ENCODE measurements around the gene ZCCHC24. TPM values are rescaled to one million over a fixed set of nuclear protein-coding genes. Genes with fewer than 3 reads are reported as not detected.

Gene ZCCHC24
- total RNA-seq, 1 donor from 2014 or later = 5.9 TPM

DNA sequence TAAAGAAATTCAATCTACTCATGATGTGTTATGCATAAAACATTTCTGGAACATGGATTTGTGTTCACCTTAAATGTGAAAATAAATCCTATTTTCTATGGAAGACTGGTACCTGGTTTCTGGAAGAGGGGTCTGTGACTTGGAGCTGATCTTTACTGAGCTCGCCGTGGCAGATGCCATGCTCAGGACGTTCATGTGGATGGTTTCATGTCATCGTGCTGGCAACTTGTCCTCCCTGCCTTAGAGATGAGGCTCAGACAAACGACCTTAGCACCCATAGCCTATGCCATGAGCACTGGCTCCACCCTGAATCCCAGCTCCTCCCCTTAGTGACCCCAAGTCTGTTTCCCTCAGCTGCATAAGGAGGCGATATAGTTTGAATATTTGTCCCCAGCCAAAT lies 90.8 kb downstream of the ZCCHC24 start:
- no peak overlapping the region for H3K27ac Mint-ChIP-seq
- H3K9me3 Mint-ChIP-seq = peaks cover 2% of the 10 kb centered on the region
- no peaks in the 10 kb centered on the region for H4K20me1 ChIP-seq (ENCODE audit: low read depth)
- no peaks in the 10 kb centered on the region for H3K27me3 Mint-ChIP-seq (ENCODE audit: insufficient read depth, low read depth)
- H3K4me1 ChIP-seq = no peaks in the 10 kb centered on the region
- H3K79me2 ChIP-seq (ENCODE audit: low read depth) = no peaks in the 10 kb centered on the region
- no peak for DNase-seq (ENCODE audit: low spot score)
- H3K4me1 Mint-ChIP-seq = no peaks in the 10 kb centered on the region
- no peaks in the 10 kb centered on the region for H3K27me3 ChIP-seq
- no peak overlapping the region for H2AFZ ChIP-seq (replicated peaks)
- H3K9me3 ChIP-seq (ENCODE audit: low read depth) = no peaks in the 10 kb centered on the region
- H3K36me3 ChIP-seq = no peaks in the 10 kb centered on the region
- H3F3A ChIP-seq (ENCODE audit: low read depth) = no peaks in the 10 kb centered on the region
- no peak overlapping the region for H3K4me3 ChIP-seq
- H3K9ac ChIP-seq = no peak overlapping the region
- peaks cover 43% of the 10 kb centered on the region for H3K36me3 Mint-ChIP-seq
- no peak overlapping the region for H3K27ac ChIP-seq
- peak overlapping the region; percentile 33 for H3K4me3 Mint-ChIP-seq
- TF ChIP-seq, protein P1, sequence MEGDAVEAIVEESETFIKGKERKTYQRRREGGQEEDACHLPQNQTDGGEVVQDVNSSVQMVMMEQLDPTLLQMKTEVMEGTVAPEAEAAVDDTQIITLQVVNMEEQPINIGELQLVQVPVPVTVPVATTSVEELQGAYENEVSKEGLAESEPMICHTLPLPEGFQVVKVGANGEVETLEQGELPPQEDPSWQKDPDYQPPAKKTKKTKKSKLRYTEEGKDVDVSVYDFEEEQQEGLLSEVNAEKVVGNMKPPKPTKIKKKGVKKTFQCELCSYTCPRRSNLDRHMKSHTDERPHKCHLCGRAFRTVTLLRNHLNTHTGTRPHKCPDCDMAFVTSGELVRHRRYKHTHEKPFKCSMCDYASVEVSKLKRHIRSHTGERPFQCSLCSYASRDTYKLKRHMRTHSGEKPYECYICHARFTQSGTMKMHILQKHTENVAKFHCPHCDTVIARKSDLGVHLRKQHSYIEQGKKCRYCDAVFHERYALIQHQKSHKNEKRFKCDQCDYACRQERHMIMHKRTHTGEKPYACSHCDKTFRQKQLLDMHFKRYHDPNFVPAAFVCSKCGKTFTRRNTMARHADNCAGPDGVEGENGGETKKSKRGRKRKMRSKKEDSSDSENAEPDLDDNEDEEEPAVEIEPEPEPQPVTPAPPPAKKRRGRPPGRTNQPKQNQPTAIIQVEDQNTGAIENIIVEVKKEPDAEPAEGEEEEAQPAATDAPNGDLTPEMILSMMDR (IDR thresholded peaks at IDR 0.05) = no peak
- TF ChIP-seq EZH2phosphoT487 (IDR thresholded peaks at IDR 0.05) (no peak), EZH2 (IDR thresholded peaks at IDR 0.05) (no peak)
- no peak overlapping the region for H3K4me2 ChIP-seq

DNA sequence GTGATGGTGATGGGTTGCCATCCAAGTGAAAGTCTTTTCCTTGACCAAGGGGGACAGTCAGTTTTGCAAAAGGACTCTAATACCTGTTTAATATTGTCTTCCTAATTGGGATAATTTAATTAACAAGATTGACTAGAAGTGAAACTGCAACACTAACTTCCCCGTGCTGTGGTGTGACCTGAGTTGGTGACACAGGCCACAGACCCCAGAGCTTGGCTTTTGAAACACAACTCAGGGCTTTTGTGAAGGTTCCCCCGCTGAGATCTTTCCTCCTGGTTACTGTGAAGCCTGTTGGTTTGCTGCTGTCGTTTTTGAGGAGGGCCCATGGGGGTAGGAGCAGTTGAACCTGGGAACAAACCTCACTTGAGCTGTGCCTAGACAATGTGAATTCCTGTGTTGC lies 91.3 kb downstream of the ZCCHC24 start:
- H3K36me3 ChIP-seq = no peaks in the 10 kb centered on the region

DNA sequence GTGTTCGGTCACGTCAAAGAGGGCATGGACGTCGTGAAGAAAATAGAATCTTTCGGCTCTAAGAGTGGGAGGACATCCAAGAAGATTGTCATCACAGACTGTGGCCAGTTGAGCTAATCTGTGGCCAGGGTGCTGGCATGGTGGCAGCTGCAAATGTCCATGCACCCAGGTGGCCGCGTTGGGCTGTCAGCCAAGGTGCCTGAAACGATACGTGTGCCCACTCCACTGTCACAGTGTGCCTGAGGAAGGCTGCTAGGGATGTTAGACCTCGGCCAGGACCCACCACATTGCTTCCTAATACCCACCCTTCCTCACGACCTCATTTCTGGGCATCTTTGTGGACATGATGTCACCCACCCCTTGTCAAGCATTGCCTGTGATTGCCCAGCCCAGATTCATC lies 91.7 kb downstream of the ZCCHC24 start:
- no peak overlapping the region for H3K9ac ChIP-seq
- no peak for DNase-seq (ENCODE audit: low spot score)
- H2AFZ ChIP-seq (replicated peaks) = no peak overlapping the region

More for the DNA sequence above, 91.3 kb downstream of the ZCCHC24 start:
- Mint-ChIP-seq H3K27me3 (ENCODE audit: insufficient read depth, low read depth) (peaks cover 1% of the 10 kb centered on the region), H3K27ac (no peak overlapping the region), H3K4me3 (no peak overlapping the region), H3K9me3 (peaks cover 2% of the 10 kb centered on the region), H3K36me3 (peaks cover 43% of the 10 kb centered on the region), H3K4me1 (no peaks in the 10 kb centered on the region)
- Histone ChIP-seq H2AFZ (replicated peaks) (no peak overlapping the region), H3K9me3 (ENCODE audit: low read depth) (no peaks in the 10 kb centered on the region), H3K4me1 (no peaks in the 10 kb centered on the region), H4K20me1 (ENCODE audit: low read depth) (peaks cover 4% of the 10 kb centered on the region), H3K27ac (no peak overlapping the region), H3K79me2 (ENCODE audit: low read depth) (no peaks in the 10 kb centered on the region), H3K27me3 (no peaks in the 10 kb centered on the region), H3F3A (ENCODE audit: low read depth) (no peaks in the 10 kb centered on the region), H3K4me3 (no peak overlapping the region), H3K9ac (no peak overlapping the region), H3K4me2 (no peak overlapping the region)
- no peak for TF ChIP-seq EZH2phosphoT487 (IDR thresholded peaks at IDR 0.05)
- TF ChIP-seq, protein P1 (IDR thresholded peaks at IDR 0.05) = no peak
- no peak for TF ChIP-seq EZH2 (IDR thresholded peaks at IDR 0.05)
- DNase-seq (ENCODE audit: low spot score) = no peak

More for the DNA sequence above, 91.7 kb downstream of the ZCCHC24 start:
- Histone ChIP-seq H3F3A (ENCODE audit: low read depth) (no peaks in the 10 kb centered on the region), H3K4me2 (no peak overlapping the region), H3K4me1 (no peaks in the 10 kb centered on the region), H3K36me3 (no peaks in the 10 kb centered on the region), H3K9me3 (ENCODE audit: low read depth) (no peaks in the 10 kb centered on the region), H3K4me3 (no peak overlapping the region), H3K79me2 (ENCODE audit: low read depth) (no peaks in the 10 kb centered on the region), H4K20me1 (ENCODE audit: low read depth) (peaks cover 8% of the 10 kb centered on the region), H3K27ac (no peak overlapping the region), H3K27me3 (no peaks in the 10 kb centered on the region)
- Mint-ChIP-seq H3K4me3 (no peak overlapping the region), H3K27ac (no peak overlapping the region), H3K4me1 (peaks cover 2% of the 10 kb centered on the region), H3K27me3 (ENCODE audit: insufficient read depth, low read depth) (peaks cover 2% of the 10 kb centered on the region), H3K9me3 (peaks cover 2% of the 10 kb centered on the region), H3K36me3 (peaks cover 43% of the 10 kb centered on the region)
- TF ChIP-seq EZH2 (IDR thresholded peaks at IDR 0.05) (no peak), EZH2phosphoT487 (IDR thresholded peaks at IDR 0.05) (no peak)
- TF ChIP-seq, protein P1 (IDR thresholded peaks at IDR 0.05) = no peak
